ENCODE data around the gene GPR17. TPM values are rescaled to one million over a fixed set of nuclear protein-coding genes. Genes with fewer than 3 reads are reported as not detected.

The GPR17 gene
- total RNA-seq, 1 experiment from 2014 or later: 1.0 TPM

DNA sequence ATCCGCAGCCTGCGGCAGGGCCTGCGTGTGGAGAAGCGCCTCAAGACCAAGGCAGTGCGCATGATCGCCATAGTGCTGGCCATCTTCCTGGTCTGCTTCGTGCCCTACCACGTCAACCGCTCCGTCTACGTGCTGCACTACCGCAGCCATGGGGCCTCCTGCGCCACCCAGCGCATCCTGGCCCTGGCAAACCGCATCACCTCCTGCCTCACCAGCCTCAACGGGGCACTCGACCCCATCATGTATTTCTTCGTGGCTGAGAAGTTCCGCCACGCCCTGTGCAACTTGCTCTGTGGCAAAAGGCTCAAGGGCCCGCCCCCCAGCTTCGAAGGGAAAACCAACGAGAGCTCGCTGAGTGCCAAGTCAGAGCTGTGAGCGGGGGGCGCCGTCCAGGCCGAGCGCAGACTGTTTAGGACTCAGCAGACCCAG, 5.4 kb downstream of the GPR17 start:
- ATAC-seq (no peak), DNase-seq (no peak)
- Histone ChIP-seq H3K9ac (ENCODE audit: low read length) (no peak overlapping the region), H3F3A (ENCODE audit: low read length, unreplicated experiment) (no peaks in the 10 kb centered on the region), H3K27ac (ENCODE audit: low read length) (no peak overlapping the region), H3K4me3 (ENCODE audit: low read length) (no peak overlapping the region), H3K27me3 (ENCODE audit: low read length) (no peaks in the 10 kb centered on the region), H3K9me2 (replicated peaks; ENCODE audit: low read length) (no peaks in the 10 kb centered on the region), H4K20me1 (ENCODE audit: low read length) (no peaks in the 10 kb centered on the region), H3K4me2 (ENCODE audit: low read length) (no peak overlapping the region), H2AFZ (ENCODE audit: low read length) (no peak overlapping the region), H3K9me3 (ENCODE audit: low read length) (no peaks in the 10 kb centered on the region), H3K36me3 (ENCODE audit: low read depth, low read length) (no peaks in the 10 kb centered on the region), H3K79me2 (ENCODE audit: low read length) (no peaks in the 10 kb centered on the region), H3K4me1 (ENCODE audit: insufficient read depth, low read length) (peaks cover 30% of the 10 kb centered on the region)
- POLR2A ChIA-PET (ENCODE audit: unreplicated experiment): no interaction called here
- BruUV-seq (replicated peaks): no TSS peak
- intact Hi-C loops (cut with micrococcal nuclease): no loop called here
- TF ChIP-seq, protein P1, sequence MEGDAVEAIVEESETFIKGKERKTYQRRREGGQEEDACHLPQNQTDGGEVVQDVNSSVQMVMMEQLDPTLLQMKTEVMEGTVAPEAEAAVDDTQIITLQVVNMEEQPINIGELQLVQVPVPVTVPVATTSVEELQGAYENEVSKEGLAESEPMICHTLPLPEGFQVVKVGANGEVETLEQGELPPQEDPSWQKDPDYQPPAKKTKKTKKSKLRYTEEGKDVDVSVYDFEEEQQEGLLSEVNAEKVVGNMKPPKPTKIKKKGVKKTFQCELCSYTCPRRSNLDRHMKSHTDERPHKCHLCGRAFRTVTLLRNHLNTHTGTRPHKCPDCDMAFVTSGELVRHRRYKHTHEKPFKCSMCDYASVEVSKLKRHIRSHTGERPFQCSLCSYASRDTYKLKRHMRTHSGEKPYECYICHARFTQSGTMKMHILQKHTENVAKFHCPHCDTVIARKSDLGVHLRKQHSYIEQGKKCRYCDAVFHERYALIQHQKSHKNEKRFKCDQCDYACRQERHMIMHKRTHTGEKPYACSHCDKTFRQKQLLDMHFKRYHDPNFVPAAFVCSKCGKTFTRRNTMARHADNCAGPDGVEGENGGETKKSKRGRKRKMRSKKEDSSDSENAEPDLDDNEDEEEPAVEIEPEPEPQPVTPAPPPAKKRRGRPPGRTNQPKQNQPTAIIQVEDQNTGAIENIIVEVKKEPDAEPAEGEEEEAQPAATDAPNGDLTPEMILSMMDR (conservative IDR thresholded peaks at IDR 0.05; ENCODE audit: low read depth, low read length): no peak
- TF ChIP-seq EZH2phosphoT487 (IDR thresholded peaks at IDR 0.05; ENCODE audit: borderline replicate concordance, low read length): no peak
- no peak for TF ChIP-seq EZH2 (IDR thresholded peaks at IDR 0.05; ENCODE audit: low read length, unreplicated experiment)
- CTCF ChIA-PET: no interaction called here

DNA sequence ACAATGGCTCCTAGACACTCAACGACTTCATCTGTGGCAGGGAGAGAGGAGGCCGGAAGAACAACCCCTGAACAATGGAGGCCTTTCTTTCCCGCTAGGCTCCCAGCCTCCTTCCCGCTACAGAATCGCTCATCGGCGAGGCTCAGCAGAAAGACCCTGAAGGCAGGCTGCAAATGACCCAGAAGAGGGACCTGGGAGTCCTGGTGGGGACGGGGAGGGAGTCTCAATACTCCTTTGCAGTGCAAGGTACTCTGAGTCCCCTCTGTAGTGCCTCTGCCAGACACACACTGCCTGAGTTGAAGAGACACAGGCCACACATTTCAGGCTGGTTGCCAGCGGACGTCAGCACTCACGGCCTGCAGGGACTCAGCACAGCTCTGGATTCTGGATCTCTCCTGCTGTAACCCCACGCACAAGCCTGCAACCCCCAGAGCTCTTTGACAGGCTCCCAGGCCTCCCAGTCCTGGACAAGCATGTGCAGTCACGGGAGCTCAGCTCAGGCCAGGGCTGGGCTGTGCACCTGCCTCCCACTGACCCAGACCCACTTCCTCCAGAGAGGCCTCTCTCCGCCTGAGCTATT, 6.1 kb downstream of the GPR17 start:
- Histone ChIP-seq H3K9me3 (ENCODE audit: low read length) (no peaks in the 10 kb centered on the region), H2AFZ (ENCODE audit: low read length) (no peak overlapping the region), H3K27me3 (ENCODE audit: low read length) (no peaks in the 10 kb centered on the region), H3K4me1 (ENCODE audit: insufficient read depth, low read length) (peaks cover 23% of the 10 kb centered on the region), H3K27ac (ENCODE audit: low read length) (no peak overlapping the region), H4K20me1 (ENCODE audit: low read length) (no peaks in the 10 kb centered on the region), H3K79me2 (ENCODE audit: low read length) (no peaks in the 10 kb centered on the region), H3K9ac (ENCODE audit: low read length) (no peak overlapping the region), H3K36me3 (ENCODE audit: low read depth, low read length) (no peaks in the 10 kb centered on the region), H3K4me3 (ENCODE audit: low read length) (no peak overlapping the region), H3K9me2 (replicated peaks; ENCODE audit: low read length) (no peaks in the 10 kb centered on the region), H3K4me2 (ENCODE audit: low read length) (no peak overlapping the region), H3F3A (ENCODE audit: low read length, unreplicated experiment) (no peaks in the 10 kb centered on the region)
- TF ChIP-seq, protein P1 (conservative IDR thresholded peaks at IDR 0.05; ENCODE audit: low read depth, low read length): no peak
- no peak for TF ChIP-seq EZH2 (IDR thresholded peaks at IDR 0.05; ENCODE audit: low read length, unreplicated experiment)
- no peak for TF ChIP-seq EZH2phosphoT487 (IDR thresholded peaks at IDR 0.05; ENCODE audit: borderline replicate concordance, low read length)
- intact Hi-C loops (cut with micrococcal nuclease): no loop called here
- ATAC-seq: no peak
- CTCF ChIA-PET: no interaction called here
- POLR2A ChIA-PET (ENCODE audit: unreplicated experiment): no interaction called here
- no TSS peak for BruUV-seq (replicated peaks)
- DNase-seq: no peak

DNA sequence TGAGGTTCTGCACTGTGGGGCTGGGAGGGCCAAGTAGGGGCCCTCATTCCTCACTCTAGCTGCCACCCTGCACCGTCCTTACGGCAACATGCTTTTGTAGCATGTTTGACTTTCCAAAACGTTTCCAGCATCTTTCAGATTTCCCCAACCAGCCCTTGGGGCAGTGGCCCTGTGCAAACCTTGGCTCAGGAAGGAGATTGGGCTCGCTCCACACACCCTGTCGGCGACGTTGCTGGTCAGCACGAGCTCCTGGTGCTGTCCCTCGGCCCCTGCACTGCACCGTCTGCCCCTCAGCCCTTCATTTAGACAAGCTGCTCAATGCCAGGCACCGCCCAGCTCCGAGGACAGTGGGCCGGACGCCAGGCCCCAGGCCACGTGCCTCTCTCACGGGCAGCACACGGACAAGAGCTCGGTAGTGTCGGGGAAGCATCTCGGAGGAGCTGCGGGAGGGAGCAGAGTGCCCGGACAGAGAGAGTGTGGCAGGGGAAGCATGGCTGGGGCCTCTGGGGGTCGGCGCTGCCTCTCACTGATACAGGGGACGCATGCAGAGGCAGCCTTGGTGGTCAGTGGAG, 6.9 kb downstream of the GPR17 start:
- Histone ChIP-seq H3K27ac (ENCODE audit: low read length) (no peak overlapping the region), H3K79me2 (ENCODE audit: low read length) (no peaks in the 10 kb centered on the region), H3K36me3 (ENCODE audit: low read depth, low read length) (no peaks in the 10 kb centered on the region), H3K4me2 (ENCODE audit: low read length) (no peak overlapping the region), H3K4me3 (ENCODE audit: low read length) (no peak overlapping the region), H3K9me2 (replicated peaks; ENCODE audit: low read length) (no peaks in the 10 kb centered on the region), H3K9me3 (ENCODE audit: low read length) (no peaks in the 10 kb centered on the region), H3F3A (ENCODE audit: low read length, unreplicated experiment) (no peaks in the 10 kb centered on the region), H3K4me1 (ENCODE audit: insufficient read depth, low read length) (peaks cover 15% of the 10 kb centered on the region), H2AFZ (ENCODE audit: low read length) (no peak overlapping the region), H3K9ac (ENCODE audit: low read length) (no peak overlapping the region), H3K27me3 (ENCODE audit: low read length) (no peaks in the 10 kb centered on the region), H4K20me1 (ENCODE audit: low read length) (no peaks in the 10 kb centered on the region)
- TF ChIP-seq EZH2phosphoT487 (IDR thresholded peaks at IDR 0.05; ENCODE audit: borderline replicate concordance, low read length) (no peak), EZH2 (IDR thresholded peaks at IDR 0.05; ENCODE audit: low read length, unreplicated experiment) (no peak)
- TF ChIP-seq, protein P1 (conservative IDR thresholded peaks at IDR 0.05; ENCODE audit: low read depth, low read length): no peak
- no TSS peak for BruUV-seq (replicated peaks)
- POLR2A ChIA-PET (ENCODE audit: unreplicated experiment): no interaction called here
- CTCF ChIA-PET: no interaction called here
- DNase-seq (no peak), ATAC-seq (no peak)
- intact Hi-C loops (cut with micrococcal nuclease): no loop called here

Data from PC-3 (cell line).